GM23338 (cell line): ENCODE measurements around the gene RNF150.

Experiments used
- CREB1 ChIP-seq: fragments of 250-450 bp; sonication (Bioruptor Pico); IDR thresholded peaks from 2 replicates; pipeline ENCODE4 v1.5.0; 2020; ENCODE audit warnings: low read depth, mild to moderate bottlenecking, moderate library complexity
- EZH2 ChIP-seq: fragments of 200-600 bp; sonication (generic); IDR thresholded peaks from one replicate; pipeline ENCODE4 v1.8.0; 2017; ENCODE audit warnings: antibody characterized with exemption, mild to moderate bottlenecking, low read depth; ENCODE audit not compliant: unreplicated experiment
- EZH2phosphoT487 ChIP-seq: fragments of 200-600 bp; sonication (generic); IDR thresholded peaks from one replicate; pipeline ENCODE4 v1.8.1; 2018; ENCODE audit warnings: antibody characterized with exemption; ENCODE audit not compliant: unreplicated experiment
- JUNB ChIP-seq: IDR thresholded peaks from one replicate; pipeline ENCODE4 v1.6.1; 2016; ENCODE audit warnings: antibody characterized with exemption; ENCODE audit not compliant: unreplicated experiment
- POLR2AphosphoS5 ChIP-seq: IDR thresholded peaks from 2 replicates; pipeline ENCODE4 v1.6.1; 2016; ENCODE audit warnings: antibody characterized with exemption, low read depth
- ZNF114 ChIP-seq: fragments of 250-450 bp; sonication (Bioruptor Pico); IDR thresholded peaks from 2 replicates; pipeline ENCODE4 v1.5.0; 2020; ENCODE audit warnings: mild to moderate bottlenecking, moderate library complexity
- TF ChIP-seq, protein P1 (sequence below), 2 experiments: fragments of 200-600 bp in 1 of 2; sonication (generic) in 1 of 2; conservative IDR thresholded peaks; 2 replicates each; pipeline versions ENCODE4 v1.5.1 to v1.6.1; 2016 to 2017; ENCODE audit warnings: antibody characterized with exemption in 2 of 2, low read depth in 2 of 2, mild to moderate bottlenecking in 2 of 2, moderate library complexity in 1 of 2
- TF ChIP-seq, protein P2 (sequence below): IDR thresholded peaks from one replicate; pipeline ENCODE4 v1.6.1; 2018; ENCODE audit warnings: antibody characterized with exemption; ENCODE audit not compliant: unreplicated experiment

DNA sequence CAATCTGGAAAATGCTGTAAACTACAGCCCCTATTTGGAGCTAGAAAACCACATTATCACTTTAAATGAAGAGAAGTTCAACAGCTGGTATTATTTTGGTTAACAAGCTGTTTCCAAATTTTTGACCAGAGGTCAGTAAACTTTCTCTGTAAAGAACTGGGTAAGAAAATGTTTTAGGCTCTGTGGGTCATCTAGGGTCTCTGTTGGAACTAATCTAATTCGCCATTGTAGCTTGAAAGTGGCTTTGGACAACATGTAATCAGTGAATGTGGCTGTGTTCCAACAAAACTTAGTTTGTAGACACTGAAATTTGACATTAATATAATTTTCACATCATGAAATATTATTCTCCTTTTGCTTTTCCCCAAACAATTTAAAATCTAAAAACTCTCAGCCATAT is 25.8 kb upstream of the RNF150 start:
- TF ChIP-seq, protein P1, sequence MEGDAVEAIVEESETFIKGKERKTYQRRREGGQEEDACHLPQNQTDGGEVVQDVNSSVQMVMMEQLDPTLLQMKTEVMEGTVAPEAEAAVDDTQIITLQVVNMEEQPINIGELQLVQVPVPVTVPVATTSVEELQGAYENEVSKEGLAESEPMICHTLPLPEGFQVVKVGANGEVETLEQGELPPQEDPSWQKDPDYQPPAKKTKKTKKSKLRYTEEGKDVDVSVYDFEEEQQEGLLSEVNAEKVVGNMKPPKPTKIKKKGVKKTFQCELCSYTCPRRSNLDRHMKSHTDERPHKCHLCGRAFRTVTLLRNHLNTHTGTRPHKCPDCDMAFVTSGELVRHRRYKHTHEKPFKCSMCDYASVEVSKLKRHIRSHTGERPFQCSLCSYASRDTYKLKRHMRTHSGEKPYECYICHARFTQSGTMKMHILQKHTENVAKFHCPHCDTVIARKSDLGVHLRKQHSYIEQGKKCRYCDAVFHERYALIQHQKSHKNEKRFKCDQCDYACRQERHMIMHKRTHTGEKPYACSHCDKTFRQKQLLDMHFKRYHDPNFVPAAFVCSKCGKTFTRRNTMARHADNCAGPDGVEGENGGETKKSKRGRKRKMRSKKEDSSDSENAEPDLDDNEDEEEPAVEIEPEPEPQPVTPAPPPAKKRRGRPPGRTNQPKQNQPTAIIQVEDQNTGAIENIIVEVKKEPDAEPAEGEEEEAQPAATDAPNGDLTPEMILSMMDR (conservative IDR thresholded peaks at IDR 0.05; ENCODE audit: low read depth in 2 of 2) = no peak
- TF ChIP-seq JUNB (no peak), POLR2AphosphoS5 (no peak), EZH2 (no peak), ZNF114 (CRISPR knock-in tag) (no peak), CREB1 (CRISPR knock-in tag) (no peak), EZH2phosphoT487 (no peak)
- TF ChIP-seq, protein P2, sequence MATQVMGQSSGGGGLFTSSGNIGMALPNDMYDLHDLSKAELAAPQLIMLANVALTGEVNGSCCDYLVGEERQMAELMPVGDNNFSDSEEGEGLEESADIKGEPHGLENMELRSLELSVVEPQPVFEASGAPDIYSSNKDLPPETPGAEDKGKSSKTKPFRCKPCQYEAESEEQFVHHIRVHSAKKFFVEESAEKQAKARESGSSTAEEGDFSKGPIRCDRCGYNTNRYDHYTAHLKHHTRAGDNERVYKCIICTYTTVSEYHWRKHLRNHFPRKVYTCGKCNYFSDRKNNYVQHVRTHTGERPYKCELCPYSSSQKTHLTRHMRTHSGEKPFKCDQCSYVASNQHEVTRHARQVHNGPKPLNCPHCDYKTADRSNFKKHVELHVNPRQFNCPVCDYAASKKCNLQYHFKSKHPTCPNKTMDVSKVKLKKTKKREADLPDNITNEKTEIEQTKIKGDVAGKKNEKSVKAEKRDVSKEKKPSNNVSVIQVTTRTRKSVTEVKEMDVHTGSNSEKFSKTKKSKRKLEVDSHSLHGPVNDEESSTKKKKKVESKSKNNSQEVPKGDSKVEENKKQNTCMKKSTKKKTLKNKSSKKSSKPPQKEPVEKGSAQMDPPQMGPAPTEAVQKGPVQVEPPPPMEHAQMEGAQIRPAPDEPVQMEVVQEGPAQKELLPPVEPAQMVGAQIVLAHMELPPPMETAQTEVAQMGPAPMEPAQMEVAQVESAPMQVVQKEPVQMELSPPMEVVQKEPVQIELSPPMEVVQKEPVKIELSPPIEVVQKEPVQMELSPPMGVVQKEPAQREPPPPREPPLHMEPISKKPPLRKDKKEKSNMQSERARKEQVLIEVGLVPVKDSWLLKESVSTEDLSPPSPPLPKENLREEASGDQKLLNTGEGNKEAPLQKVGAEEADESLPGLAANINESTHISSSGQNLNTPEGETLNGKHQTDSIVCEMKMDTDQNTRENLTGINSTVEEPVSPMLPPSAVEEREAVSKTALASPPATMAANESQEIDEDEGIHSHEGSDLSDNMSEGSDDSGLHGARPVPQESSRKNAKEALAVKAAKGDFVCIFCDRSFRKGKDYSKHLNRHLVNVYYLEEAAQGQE = no peak
